Loucy (cell line): ENCODE measurements around the gene CHST14.

Experiments
- EZH2phosphoT487 ChIP-seq: fragments of 200-600 bp; IDR thresholded peaks from 2 replicates; pipeline ENCODE4 v1.6.1; 2018; ENCODE audit warnings: antibody characterized with exemption, mild to moderate bottlenecking, moderate library complexity, borderline replicate concordance
- TF ChIP-seq, protein P1 (sequence below): fragments of 200-600 bp; sonication (generic); conservative IDR thresholded peaks from 2 replicates; pipeline ENCODE4 v1.5.1; 2014; ENCODE audit warnings: mild to moderate bottlenecking, antibody characterized with exemption, low read length

DNA sequence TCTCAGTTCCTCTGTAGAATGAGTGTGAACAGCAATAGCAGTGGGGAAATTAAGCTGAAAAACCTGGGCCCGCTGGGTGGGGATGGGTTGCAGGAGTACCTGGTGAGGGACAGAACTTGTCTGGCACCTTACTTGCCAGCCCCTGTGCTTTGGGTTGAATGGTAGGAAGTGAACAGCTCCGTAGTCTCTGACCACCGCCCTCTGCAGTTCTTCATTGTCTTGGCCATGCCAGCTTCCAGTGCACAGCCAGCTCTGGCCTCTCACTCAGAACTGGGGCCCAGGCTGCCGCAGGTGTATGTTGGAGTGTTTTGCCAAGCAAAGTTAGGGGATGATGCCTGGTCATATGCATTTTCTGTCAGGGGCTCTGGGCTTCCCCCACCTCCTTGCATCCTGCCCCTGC, 14.0 kb upstream of the CHST14 start:
- TF ChIP-seq, protein P1, sequence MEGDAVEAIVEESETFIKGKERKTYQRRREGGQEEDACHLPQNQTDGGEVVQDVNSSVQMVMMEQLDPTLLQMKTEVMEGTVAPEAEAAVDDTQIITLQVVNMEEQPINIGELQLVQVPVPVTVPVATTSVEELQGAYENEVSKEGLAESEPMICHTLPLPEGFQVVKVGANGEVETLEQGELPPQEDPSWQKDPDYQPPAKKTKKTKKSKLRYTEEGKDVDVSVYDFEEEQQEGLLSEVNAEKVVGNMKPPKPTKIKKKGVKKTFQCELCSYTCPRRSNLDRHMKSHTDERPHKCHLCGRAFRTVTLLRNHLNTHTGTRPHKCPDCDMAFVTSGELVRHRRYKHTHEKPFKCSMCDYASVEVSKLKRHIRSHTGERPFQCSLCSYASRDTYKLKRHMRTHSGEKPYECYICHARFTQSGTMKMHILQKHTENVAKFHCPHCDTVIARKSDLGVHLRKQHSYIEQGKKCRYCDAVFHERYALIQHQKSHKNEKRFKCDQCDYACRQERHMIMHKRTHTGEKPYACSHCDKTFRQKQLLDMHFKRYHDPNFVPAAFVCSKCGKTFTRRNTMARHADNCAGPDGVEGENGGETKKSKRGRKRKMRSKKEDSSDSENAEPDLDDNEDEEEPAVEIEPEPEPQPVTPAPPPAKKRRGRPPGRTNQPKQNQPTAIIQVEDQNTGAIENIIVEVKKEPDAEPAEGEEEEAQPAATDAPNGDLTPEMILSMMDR = no peak
- no peak for TF ChIP-seq EZH2phosphoT487
